Urothelium cell line (cell line): ENCODE results near the gene TECR.
"Not testable (repeated sequence)": the region's sequence is repeated elsewhere in the genome, so short reads cannot be mapped to it uniquely, and the experiment has no call there.

ENCODE experiments used
- DNase-seq: peaks from one replicate; pipeline ENCODE4 v3.0.0; 2011; ENCODE audit warnings: low spot score, mixed read lengths
- FAIRE-seq: peaks from 2 replicates; lab custom pipeline; 2011; peaks lifted over from hg19 to GRCh38; lab: Jason Lieb, UNC

The TECR gene, protein sequence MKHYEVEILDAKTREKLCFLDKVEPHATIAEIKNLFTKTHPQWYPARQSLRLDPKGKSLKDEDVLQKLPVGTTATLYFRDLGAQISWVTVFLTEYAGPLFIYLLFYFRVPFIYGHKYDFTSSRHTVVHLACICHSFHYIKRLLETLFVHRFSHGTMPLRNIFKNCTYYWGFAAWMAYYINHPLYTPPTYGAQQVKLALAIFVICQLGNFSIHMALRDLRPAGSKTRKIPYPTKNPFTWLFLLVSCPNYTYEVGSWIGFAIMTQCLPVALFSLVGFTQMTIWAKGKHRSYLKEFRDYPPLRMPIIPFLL

DNA sequence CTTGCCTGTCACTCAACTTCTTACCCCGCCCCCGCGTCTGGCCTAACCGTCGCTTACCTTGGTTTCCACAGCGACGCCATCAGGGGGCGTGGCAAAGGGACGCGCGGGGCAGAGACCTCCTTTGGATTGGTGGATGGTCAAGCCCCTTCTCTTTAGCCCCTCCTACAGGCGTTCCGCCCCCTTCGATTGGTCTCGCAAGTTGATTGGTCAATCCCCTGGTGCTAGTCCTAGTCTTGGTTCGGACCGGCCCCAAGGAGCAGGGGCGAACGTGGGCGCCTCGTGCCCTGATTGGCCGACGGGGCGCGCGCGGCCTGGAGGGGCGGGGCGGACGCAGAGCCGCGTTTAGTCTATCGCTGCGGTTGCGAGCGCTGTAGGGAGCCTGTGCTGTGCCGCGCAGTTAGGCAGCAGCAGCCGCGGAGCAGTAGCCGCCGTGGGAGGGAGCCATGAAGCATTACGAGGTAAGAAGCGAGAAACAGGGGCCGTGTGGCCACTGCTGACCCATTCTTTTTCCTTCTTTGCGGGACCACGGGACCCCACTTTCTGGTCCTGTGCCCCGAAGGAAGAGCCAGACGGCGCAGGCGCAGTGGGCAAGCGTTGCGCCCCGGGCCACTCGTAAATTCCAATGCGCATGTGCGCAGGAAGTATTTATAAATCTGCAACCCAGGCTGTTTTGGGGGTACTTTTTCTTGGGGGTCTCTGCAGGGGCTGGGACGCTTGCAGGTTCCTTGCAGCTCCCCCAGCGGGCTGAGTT lies at the start of gene TECR:
Gene TECR, plus strand, starts transcription at position 341 of the 751 bp plus-strand sequence. Its CDS starts 103 bp downstream, at position 444.
- FAIRE-seq, result no peak
- DNase-seq, result peak; percentile 95

DNA sequence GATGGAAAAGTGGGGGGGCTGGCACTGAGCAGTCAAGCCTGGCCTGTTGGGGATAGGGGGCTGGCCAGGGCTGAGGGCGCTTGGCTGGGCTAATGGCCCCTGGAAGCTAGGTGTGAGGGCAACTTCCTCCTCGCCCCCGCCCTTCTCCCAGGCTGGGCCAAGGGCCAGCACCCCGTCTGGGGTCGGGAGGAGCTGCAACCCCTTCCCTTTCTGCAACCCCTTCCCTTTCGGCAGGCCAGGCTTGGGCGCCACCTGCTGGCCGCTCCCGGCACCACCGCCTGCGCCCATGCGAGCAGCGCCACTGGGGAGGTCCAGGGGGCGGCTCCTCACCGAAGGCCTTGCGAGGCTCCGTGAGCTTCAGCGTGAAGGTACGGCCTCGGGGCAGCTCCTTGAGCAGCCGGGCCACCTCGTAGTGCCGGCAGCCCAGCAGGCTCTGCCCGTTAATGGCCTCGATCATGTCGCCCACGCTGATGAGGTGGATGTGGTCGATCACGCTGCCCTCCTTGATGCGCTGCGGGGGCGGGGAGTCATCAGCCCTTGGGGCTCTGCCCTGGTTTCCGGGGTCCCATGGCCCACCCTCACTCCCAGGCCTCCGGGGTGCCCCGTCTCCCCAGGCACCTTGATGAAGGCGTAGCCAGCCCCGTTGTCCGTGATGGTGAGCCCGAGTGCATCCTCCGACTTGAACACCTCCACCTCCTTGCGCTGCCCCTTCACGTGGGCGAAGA lies 49.3 kb upstream of the TECR start:
- peak; percentile 46 for DNase-seq
- no peak for FAIRE-seq

DNA sequence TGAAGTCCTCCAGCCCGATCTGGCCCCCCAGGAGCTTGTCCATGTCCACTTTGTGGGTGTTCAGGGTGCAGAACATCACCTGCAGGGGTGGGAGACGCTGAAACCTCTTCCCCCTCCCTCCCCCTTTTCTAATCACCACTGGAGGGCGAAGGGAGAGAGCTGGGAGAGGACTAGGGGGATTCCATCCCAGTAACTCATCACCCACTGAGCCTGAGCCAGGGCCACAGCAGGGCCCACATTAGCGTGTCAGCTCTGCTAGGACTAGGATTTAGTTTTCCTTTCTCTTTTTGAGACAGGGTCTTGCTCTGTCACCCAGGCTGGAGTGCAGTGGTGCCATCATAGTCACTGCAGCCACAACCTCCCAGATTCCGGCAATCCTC lies 48.7 kb upstream of the TECR start:
- DNase-seq (no peak), FAIRE-seq (no peak)

DNA sequence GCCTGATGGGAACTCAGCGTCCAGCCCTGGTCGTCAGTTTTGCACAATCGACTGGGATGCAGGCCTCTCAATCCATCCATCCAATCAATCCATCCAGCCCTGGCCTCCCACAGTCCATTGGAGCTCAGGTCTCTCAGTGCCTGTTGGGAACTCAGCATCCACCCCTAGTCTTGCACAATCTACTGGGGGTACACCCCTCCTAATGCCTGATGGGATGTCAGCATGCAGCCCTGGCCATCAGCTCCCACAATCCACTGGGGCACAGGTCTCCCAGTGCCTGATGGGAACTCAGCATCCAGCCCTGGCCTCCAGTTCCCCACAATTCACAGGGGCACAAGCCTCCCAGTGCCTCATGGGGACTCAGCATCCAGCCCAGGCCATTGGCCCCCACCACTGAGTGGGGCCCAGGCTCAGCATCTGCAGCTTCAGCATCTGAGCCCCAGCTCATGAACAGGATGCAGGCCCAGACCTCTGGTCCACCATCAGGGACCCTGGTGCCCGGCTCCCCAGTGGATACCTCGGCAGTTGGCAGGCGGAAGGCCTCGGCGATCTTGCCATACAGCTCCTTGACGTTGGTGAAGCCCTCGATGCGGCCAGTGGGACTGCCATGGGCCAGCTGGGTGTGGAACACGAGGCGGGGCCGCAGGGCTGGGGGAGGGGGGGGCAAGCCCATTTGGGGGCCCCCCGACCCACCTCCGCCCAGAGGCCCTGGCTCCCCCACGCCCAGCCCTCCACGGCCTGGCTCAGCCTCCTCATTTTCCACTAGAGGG lies 47.0 kb upstream of the TECR start:
- FAIRE-seq (no peak), DNase-seq (no peak)

DNA sequence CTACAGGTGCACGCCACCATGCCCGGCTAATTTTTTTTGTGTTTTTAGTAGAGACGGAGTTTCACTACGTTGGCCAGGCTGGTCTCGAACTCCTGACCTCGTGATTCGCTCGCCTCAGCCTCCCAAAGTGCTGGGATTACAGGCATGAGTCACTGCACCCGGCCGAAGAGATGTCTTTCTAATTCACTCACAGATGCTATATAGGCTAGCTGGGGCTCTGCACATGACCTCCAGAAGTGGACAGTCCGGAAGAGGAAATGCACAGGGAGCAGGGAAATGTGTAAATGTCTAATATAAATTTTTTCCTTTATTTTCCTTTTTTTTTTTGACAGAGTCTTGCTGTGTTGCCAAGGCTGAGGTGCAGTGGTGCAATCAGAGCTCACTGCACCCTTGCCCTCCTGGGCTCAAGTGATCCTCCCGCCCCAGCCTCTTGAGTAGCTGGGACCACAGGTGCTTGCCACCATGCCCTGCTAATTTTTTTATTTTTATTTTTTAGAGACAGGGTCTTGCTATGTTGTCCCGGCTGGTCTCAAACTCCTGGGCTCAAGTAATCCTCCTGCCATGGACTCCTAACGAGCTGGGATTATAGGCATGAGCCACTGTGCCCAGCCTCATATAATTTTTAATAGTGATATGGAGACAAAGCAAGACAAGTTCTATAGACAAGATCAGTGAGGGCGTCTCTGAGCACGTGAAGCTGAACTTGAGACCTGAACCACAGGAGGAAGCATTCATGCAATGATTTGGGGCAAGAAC lies 41.8 kb upstream of the TECR start:
- FAIRE-seq (no peak), DNase-seq (no peak)

DNA sequence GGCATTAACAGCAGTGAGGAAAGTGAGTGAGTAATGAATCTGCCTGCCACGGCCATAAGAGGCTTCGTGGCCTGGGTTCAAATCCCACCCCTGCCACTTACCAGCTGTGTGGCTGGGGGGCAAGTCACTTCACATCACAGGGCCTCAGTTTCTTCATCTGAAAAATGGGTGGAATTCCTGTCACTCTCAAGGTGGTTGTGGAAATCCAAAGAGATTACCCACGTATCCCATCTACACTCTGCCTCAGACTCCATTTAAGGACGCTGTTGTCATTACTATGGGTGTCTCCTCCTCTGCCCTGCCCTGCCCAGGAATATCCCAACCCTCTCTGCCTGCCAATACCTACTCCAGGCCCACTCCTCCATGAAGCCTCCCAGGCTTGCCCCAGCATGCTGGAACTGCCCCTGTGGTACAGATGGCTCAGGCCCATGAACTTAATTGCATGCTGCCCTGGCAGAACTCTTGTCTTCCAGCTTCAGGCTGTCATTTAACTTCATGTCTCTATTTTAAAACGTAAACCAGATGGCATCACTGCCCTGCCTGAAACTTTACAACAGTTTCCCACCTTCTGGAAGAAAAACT lies 36.5 kb upstream of the TECR start:
- no peak for DNase-seq
- FAIRE-seq, result no peak

DNA sequence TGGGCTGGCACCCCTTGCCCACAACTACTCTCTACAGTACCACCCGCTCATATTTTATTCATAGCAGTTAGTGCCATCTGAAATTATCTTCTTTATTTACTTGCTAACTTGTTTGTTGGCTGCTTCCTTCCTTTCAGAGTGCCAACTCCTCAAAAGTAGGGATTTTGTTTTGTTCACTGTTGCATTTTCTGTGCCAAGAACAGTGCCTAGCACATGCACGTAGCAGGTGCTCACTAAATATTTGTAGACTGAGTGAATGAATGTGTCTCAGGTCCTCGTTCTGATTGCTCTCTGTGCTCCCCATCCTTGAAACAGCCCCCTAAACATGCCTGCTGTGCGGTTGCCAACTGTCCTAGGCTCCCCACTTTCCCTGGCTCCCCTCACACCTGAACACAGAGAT lies 35.0 kb upstream of the TECR start:
- no peak for DNase-seq
- FAIRE-seq, result no peak

DNA sequence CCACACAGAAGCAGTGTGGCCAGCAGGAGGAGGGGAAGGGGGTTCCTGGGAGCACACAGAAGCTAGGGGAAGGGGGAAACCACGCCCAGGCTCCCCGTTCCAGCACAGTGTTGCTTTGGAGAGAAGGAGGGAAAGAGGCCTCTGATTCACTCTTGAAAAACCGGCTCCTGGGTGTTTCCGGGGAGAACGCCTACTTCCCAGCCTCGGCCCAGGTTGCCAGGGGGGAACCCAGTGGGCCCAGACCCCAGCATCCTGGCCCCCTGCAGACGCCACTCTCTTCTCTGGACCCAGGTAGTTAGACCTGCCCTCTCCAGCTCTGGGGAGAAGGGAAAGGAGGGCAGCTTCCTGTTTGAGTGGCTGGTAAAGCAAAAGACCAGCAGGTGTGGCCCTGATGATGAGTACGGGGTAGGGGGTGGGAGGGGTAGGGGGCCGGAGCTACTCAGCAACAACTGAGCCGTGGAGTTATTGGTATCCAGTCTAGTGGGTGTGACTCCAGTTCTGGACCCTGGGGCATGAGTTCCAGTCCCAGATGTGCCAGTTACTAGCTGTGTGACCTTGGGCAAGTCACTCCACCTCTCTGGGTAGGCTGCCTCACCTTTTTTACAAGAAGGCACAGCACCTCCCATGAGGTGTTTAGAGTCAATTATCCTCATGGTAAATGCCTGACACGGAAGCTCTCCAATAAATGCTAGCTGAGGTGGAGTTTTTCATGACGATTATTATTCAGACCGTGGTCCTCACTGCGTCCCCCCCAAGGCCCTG lies 34.3 kb upstream of the TECR start:
- FAIRE-seq (no peak), DNase-seq (no peak)

DNA sequence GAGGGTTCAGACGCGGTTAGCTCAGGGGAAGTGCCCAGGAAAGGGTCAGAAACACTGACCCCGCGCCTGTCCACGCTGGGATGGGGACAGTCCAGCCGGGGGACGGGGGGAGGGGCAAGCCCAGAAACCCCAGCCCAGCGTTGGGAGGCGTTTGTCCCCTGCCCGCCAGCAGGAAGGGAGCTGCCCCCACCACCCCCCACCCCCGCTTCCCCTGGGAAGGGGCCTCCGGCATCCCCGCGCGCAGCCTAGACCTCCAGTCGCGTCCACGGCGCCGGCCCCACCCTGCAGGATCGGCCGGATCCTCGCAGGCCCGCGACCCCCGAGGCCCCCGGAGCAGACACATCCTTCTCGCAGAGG lies 33.7 kb upstream of the TECR start:
- DNase-seq (no peak), FAIRE-seq (no peak)

DNA sequence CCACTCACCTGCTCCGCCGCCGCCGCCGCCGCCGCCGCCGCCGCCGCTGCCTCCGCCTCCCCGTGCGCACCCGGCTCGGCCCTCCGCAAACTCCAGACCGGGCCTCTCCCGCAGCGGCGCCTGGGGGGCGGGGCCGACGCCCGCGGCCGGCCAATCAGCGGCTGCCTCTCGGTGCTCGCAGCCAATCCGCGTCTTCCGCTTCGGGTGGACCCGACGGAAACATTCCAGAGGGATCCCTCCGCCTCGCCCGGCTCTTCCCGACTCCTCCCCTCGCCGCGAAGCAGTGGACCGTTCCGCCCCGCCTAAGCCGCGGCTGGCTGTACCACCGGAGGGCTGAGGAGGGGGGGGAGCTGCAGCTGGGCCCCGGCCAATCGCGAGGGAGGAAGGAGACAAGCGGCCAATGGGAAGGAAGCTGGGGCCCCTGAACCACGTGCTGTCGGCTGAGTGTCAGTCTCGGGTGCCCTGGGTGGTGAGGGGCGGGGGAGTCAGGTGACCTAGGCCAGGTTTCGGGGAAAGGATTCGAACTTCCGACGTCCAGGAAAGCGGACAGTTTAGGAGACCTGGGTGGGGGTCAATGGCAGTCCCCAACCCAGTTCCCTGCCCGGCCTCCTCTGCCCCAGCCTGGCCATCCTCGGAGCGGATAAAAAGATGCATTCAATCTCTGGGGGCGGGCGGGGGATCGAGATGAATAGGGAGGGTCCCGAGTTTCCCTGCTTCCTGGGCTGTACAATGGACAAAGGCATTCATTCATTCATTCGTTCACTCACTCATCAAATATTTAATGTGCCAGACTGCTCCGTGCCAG lies 33.2 kb upstream of the TECR start, which contains the start of gene GIPC1:
Gene GIPC1, minus strand, starts transcription at position 99 of the 805 bp plus-strand sequence. CDS start 13,151 bp downstream, outside the sequence.
- FAIRE-seq (no peak), DNase-seq (peak; percentile 97)

DNA sequence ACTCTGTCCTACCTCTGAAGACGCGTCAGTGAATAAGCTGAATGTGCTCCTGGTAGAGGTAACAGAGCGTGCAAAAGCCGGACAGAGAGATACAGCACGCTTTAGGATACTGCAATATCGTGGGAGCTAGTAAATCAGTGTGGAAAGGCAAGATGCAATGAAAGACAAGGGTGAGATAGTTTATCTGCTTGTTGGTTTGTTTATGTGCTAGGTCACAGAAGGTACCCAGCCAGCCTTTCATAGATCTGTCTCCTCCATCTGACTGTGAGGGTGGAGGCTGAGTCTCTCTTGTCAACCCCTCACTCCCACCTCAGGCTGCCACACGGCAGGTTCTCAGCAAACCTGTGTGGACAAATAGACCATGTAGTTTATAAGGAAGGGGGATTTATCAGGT lies 32.6 kb upstream of the TECR start:
- no peak for DNase-seq
- FAIRE-seq, result no peak

DNA sequence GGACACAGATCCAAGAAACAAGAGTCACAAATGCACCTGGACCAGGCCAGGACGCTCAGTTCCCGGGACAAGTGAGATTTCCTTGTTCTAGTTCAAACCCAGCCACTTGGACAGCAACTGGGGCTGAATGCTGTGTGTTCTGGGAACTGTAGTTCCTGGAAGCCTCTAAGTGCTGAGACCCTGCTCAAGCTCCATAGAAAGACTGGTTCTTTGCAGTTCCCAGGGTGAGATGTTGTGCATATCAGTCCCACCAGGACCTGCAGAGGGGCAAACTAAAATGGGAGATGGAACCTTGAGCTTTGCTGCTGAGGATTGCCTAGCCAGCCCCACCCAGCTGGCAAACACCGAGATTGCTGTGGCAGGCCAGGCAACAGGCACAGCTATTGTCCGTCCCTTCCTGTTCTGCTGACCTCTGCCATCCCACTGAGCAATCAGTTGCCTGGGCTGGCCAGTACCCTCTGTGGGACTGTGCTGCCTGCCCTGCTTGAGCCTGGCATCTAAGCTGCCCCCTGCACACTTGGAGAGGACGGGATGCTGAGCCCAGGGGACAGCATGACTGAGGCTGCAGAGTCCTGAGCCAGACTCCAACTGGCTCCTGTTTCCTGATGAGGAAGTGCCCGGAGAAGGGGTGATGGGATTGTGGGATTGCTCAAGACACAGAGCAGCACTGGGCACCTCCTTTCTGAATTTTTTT lies 32.0 kb upstream of the TECR start:
- DNase-seq (no peak), FAIRE-seq (no peak)

DNA sequence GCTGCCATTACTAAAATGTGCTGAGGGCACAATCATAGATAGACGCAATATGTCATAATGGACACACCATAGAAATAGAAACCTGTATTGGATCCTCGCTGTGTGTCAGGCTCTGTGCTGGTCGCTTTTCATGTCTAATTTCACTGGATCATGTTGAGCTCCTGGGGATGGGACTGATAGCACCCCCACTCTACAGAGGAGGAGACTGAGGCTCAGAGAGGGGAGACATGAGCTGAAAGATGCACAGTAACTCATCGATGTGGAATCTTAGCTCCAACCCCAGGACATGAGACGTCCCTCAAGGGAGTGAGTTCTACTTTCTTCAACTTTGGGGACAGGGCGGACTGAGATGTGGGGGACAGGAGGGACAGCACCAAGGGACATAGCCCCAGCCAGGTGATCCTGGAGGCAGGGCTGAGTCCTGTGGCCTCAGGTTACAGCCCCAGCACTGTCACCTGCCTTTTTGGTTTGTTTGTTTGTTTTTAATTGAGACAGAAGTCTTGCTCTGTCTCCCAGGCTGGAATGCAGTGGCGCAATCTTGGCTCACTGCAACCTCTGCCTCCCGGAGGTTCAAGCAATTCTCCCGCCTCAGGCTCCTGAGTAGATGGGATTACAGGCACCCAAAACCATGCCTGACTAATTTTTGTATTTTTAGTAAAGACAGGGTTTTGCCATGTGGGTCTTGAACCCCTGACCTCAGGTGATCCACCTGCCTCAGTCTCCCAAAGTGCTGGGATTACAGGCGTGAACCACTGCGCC lies 26.9 kb upstream of the TECR start:
- no peak for FAIRE-seq
- no peak for DNase-seq

DNA sequence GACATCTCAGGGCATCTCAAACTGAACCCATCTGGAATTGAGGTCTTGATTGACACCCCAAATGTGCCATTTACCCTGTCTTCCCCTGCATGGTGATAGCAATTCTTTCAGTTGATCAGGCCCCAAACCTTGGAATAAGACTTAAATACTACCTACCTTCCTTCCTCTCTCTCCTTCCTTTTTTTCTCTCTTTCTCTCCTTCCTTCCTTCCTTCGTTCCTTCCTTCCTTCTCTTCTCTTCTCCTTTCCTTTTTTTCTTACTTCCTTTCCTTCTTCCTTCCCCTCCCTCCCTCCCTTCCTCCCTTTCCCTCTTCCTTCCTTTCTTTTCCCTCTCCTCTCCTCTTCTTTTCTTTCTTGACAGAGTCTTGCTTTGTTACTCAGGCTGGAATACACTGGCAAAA lies 26.1 kb upstream of the TECR start:
- no peak for FAIRE-seq
- no peak for DNase-seq

DNA sequence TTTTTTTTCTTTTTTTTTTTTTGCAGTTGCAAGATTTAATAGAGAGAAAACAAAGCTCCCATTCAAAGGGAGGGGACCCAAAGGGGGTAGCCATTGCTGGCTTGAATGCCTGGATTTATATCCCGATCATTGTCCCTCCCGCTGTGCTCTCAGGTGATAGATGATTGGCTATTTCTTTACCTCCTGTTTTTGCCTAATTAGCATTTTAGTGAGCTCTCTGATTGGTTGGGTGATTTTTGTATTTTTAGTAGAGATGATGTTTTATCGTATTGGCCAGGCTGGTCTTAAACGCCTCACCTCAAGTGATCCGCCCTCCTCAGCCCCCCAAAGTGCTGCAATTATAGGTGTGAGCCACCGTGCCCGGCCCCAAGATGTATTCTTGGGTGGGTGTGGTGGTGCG lies 24.8 kb upstream of the TECR start:
- FAIRE-seq, DNase-seq: not testable (repeated sequence)

DNA sequence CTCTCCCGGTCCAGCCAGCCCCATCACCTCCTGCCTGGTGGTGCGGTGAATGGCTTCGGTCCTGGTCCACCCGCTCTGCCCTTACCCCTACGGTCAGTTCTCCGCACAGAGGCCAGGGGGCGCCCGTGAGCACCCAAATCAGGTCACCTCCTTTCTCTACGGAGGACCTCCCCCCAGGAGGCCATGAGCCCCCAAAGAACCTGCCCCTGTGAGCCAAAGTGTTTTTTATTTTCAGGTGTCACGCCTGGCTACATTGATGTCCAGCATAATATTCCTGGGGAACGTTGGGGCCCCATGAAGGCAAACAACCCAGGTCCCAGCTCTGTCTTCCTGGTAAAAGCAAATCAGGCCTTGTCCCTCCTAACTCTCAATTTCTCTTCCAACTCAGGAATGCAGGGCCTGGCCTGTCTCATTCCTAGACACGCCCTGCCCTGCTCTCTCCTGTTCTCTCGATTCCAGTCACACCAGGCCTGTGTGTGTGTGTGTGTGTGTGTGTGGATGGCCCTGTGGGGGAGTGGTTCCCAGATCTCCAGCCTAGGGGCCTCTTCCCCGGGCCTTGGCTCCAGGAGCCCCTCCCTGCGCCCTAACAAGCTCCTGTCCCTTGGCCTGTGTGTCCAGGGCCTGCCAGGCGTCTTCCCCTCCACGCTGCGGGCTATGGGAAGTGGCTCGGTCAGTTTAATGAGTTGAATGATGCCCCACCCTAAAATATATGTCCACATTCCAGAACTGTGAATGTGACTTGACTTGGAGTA lies 23.7 kb upstream of the TECR start:
- FAIRE-seq (no peak), DNase-seq (peak; percentile 72)
